Epidermal melanocyte (primary cell): ENCODE measurements around the gene RIN3.

Experiments
- DNase-seq: peaks from one replicate; pipeline ENCODE4 v3.0.0; 2011; ENCODE audit warnings: low spot score; ENCODE audit not compliant: insufficient read length

RIN3 gene, protein sequence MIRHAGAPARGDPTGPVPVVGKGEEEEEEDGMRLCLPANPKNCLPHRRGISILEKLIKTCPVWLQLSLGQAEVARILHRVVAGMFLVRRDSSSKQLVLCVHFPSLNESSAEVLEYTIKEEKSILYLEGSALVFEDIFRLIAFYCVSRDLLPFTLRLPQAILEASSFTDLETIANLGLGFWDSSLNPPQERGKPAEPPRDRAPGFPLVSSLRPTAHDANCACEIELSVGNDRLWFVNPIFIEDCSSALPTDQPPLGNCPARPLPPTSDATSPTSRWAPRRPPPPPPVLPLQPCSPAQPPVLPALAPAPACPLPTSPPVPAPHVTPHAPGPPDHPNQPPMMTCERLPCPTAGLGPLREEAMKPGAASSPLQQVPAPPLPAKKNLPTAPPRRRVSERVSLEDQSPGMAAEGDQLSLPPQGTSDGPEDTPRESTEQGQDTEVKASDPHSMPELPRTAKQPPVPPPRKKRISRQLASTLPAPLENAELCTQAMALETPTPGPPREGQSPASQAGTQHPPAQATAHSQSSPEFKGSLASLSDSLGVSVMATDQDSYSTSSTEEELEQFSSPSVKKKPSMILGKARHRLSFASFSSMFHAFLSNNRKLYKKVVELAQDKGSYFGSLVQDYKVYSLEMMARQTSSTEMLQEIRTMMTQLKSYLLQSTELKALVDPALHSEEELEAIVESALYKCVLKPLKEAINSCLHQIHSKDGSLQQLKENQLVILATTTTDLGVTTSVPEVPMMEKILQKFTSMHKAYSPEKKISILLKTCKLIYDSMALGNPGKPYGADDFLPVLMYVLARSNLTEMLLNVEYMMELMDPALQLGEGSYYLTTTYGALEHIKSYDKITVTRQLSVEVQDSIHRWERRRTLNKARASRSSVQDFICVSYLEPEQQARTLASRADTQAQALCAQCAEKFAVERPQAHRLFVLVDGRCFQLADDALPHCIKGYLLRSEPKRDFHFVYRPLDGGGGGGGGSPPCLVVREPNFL

DNA sequence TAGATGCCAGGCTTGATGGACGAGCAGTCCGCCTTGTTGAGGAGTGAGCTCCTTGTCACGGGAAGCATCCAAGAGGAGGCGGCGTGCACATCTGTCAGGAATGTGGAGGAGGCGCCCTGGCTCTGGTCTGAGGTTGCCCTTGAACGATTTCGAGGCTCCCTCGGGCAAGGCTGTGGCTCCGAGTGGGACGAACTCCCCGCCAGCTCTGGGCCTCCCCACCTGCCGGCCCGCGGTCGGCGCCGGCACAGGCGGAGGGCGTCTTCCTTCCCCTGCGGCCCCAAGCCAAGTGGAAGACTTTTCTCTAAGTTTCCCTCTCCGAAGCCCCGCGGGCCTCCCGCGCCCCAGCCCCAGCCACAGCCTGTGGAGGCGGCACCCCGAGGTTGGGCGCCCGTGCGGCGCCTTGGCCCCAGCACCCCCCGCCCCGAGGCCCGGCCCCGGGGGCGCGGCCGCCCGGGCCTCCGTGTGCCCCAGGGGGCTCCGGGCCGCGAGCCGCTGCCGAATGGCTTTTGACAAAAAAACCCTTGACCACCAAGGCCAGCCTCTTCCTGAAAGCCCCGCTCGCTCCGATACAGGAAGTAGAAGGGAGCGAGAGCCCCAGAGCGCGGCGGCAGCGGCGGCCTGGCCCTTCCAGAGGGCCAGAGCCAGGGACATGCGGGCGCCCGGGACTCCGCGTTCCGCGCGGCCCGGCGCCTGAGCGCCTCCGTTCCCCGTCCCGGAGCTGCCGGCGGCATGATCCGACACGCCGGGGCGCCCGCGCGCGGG, at the start of gene RIN3:
RIN3 (plus strand) TSS at position 578 of the 762 bp plus-strand sequence; CDS start at position 730, 152 bp downstream.
- peak; percentile 59 for DNase-seq

DNA sequence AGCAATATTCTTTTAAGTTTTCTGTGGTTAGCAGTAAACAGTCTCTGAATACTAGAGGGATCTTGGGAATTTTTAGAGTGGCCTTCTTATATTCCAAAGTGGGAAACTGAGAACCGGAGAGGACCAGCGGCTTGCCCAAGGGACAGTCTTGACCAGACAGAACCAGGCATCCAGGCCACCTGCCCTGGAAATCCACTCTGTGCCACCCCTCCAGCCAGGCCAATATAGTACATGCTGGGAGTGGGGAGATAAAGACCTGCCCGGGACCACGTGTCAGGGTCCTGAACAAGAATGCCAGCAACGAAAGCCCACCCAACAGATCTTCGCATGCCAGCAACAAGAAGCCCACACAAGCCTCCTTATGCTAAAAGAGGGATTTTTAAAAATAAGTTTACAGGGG, 49.4 kb upstream of the RIN3 start:
- no peak for DNase-seq

DNA sequence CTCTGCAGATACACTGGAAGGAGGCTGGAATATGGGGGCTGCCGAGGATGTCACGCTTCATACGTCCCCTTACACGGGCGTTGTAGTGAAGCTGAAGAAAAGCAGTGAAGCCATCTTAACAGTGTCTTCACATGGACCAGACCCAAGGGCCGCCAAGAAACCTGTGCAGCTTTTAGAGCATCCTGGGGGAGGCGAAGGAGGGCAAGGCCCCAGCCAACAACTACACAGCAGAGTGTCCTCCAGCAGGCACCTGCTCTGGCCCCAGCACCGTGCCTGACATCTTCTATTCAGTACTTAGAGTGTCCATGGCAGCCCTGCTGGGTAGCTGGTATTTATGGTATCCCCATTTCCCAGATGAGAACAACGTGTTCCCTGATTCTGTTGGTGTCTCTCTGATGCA, 48.9 kb upstream of the RIN3 start:
- DNase-seq: no peak

DNA sequence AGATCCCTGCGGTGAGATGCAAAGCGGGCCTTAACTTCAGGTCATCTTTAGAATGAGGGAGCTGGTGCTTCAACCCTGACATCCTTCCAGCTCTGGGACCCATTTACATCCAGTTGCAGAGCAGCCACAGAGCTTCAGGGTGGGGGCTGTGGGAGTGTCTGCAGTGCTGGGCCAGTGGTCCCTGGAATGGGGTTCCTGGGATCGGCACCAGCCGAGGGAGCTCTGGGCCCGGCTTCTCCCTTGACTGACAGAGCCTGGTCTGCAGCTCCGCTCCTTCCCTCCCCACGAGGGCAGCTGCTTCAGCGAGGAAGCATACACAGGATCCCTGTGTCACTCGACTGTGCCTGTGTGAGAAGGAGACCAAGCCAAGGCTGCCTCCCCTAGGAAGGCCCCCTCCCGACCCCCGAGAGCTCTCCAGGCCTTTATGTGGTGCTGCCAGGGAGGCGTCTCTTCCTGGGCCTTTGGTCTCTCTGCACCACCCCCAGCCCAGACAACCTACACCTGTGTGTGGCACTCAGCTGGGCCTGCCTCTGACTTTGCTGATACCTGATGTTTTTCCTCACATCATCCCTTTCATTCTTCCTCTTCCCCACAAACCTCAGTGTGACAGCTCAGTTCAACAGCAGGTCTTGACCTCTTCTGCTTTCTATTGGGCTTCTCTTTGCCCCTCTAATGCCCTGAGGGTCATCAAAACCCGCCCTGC, 48.1 kb upstream of the RIN3 start:
- DNase-seq: no peak

DNA sequence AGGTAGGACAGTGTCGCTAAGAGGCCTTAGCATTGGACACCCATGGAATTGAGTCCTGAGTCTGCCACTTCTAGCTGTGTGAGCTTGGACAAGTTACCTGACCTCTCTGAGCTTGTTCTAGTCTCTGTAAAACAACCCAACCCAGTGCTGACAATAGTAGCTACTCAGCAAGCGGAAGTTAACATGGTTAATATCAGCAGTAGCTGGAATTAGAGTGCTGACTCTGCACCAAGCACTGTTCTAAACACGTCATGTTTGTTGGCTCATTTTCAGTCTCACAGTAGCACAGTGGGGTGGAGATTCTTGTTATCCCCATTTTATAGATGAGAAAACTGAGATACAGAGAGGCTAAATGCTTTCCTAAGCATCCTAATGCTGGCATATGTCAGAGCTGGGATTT, 47.5 kb upstream of the RIN3 start:
- no peak for DNase-seq

DNA sequence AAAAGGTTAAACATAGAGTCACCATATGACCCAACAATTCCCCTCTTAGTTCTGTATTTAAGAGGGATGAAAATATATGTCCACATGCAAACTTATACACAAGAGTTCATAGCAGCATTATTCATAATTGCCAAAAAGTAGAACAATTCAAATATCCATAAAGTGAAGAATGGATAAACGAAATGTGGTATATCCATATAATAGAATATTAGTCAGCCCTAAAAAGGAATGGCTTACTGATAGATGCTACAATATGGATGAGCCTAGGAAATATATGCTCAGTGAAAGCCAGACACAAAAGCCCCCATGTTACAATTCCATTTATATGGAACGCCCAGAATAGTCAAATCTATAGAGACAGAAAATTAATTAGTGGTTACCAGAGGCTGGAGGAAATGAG, 44.1 kb upstream of the RIN3 start:
- DNase-seq: no peak

DNA sequence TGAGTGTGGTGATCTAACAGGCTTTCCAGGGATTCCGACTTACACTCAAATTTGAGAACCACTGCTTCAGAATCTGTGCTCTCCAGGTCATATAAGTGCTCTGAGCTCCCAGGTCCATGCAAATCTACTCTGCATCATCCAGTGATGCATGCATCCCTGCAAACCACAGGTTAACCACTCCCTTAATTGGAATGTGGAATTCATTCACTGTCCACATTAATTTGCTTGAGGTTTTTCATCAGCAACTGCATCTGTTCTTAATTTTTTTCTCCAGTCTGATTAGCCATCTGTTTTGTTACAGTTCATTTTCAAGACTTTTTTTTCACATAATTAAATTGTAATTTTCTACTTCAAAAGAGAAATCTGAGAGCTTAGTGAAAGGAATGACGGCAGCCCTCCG, 43.4 kb upstream of the RIN3 start:
- DNase-seq: no peak

DNA sequence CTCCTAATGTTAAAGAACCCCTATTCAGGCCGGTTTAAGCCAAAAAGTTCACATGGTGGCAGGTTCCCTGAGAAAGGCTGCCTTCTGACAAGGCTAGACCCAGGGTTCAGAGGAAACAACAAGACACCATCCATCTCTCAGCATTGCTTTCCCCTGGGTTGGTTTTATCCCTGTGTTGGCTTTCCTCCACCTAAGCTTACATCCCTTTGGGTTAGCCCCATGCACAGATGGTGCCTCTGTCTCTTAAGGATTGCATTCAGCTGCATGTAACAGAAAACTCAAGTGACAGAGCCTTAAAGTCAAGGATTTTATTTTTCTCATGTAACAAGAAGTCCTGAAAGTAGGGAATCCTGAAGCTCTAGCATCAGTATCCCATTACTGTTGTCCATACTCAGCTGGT, 42.8 kb upstream of the RIN3 start:
- no peak for DNase-seq

DNA sequence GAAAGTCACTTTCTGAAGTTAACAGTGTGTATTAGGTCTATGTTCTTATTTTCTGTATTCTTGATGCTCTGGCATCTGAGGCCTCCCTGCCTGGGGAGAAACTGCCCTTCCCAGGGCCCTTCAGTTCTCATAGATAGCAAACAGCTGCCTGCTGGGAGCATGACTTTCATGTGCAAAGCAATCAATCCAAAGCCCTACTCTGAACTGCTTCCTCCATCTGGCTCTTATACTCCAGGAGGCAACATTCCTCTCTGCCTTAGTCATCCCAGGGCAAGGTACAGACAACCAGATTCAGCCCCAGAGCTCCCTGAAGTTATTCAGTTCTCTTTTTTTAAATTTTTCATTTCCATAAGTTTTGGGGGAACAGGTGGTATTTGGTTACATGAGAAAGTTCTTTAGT, 41.7 kb upstream of the RIN3 start:
- DNase-seq: no peak

DNA sequence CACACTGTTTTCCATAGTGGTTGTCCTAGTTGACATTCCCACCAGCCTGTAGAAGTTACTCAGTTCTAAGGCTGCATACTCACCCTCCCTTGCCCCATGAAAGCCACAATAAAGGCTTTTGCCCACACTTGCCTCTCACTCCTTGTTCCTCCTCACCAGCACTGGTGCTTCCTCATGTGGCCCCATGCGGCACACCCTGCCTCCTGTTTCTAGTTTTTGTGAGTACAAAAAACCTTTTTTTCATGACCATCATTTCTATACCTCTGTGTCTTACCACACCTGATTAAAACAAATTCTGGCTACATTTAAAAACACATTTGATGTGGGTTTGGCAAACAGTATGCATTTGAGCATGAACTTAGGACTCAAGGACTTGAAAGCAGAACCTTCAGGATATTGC, 40.7 kb upstream of the RIN3 start:
- no peak for DNase-seq

DNA sequence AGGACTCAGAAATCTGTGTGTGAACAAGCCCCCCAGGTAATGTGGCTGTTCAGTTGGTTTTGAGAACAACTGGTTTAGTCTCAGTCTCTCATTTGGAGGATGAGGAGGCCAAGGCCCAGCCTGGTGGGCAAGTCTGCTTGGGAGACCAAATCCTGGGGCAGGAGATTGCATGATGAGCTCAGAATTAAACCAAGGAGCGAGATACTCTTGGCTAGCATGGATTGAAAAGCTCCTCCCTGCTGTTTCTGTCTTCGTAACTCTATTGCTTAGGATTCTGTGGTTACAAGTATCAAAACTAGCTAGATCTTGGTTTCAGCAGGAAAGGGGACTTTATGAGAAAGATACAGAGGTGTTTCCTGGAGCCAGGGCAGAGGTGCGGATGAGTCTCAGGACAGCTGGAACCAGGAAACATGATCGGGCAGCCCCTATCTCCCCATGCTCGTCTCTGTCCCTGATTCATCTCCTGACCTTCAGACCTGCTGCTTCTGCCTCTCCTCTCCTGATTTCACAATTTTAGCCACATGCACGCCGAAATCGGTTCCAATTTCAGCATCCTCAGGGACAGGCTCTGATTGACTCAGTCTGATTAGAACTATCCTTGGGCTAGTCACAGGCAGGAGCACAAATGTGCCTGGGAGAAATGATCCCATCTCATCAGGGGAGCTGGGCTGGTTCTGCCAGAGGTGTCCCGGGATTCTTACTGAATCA, 40.2 kb upstream of the RIN3 start:
- no peak for DNase-seq

DNA sequence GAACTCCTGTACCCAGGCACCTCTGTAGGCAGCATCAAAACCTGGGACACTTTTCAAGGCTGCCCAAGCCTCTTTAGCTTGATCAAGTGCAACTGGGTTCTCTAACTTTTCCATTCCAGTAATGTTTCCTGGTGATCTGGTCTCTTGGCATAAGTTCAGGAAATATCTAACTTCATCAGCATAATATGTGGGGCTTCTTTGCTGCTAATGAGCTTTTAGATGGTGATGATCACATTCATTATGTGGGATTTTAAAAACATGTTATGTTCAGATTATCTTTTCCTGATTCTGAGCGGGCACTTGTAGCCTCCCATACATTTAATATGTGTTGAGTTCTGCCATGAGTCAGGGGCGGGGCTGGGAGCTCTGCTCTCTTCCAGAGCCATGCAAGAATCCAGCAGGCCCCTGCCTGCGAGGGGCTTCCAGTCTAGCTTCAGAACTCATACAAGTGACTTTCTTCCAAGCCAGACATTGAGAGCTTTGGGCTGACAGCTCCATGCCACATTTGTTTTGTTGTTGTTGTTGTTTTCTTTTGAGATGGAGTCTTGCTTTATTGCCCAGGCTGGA, 39.5 kb upstream of the RIN3 start:
- DNase-seq: no peak

DNA sequence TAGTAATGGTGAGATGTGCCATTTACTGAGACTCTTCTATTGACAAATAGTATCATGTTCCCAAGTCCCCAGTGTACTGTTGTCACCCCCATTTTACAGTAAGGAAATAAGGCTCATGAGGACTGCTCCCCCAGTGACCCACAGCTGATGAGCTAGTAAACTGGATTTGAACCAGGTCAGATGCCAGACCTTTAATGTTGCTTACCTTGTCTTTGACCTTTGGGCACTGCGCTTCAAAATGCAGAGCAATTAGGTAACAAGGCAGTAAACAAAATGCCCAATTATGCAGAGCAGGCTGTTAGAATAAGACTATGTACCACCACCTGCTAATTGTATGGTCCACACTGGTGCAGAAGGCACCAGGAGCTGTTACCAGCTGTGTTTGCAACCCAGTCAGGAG, 38.5 kb upstream of the RIN3 start:
- no peak for DNase-seq

DNA sequence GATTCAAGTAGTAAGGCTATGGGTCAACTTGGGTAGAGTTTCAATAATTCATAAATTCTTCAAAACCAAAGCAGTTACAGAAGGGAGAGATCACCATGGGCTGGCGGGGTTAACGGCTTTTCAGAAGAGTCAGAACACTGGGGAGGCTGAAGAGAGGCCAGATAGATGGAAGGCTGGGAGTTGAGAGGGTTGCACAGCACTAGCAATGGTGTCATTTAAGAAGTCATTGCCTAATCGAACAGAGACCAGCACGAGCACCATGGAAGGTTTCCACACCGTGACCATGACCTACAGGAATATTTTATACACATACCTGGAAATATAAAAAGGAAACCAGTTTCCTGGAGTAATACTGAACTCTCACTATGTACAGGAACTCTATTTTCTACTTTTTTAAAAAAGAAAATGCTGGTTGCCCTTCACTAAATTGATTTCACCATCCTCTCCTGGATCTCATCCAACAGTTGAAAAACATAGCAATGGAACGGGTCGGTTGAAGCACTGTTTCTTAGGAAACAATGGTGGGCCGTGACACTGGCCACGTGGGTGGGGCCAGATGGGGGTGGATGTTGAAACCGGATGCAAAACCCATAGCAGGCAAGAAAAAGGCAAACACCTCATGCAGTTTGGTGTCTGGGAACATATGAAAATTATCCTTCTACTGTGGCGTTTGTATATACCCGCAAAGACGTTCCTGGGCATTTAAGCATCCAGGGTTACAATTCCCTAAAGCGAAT, 38.0 kb upstream of the RIN3 start:
- no peak for DNase-seq

DNA sequence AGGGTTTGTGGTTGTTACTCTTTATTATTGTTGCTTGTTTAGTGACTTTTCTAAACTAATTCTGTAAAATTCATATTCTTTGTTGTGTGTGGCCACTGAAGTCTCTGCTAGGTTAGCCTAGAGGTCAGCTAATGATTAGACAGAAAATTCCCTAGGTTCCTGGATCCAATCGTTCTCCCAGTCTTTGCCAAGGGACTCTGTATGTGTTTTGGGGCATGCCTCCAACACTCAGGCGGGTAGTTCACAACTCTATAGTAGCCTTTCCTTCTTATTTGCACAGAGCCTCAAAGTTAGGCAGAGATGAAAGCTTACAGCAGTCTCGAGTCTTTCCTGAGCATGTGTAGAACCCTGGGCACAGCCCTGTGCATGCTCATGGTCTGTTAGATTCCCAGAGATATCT, 32.7 kb upstream of the RIN3 start:
- no peak for DNase-seq

DNA sequence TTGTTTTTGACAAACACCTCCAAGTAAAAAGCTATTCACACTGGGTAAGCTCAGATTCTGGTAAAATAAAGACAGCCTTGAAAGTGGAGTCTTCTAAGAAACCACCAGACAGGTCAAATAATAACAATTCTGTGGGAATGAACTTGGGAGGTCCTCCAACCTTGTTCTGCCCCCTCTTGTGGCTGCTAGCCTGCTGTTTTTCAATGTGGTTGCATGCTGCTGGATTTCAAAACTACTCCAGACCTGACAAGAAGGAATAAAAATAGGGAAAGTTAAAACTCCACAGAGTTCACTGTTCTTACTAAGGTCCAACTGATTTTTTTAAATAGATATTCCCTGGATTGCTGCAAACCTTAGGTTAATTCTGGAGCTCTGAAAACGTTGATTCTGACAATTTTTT, 32.2 kb upstream of the RIN3 start:
- no peak for DNase-seq

DNA sequence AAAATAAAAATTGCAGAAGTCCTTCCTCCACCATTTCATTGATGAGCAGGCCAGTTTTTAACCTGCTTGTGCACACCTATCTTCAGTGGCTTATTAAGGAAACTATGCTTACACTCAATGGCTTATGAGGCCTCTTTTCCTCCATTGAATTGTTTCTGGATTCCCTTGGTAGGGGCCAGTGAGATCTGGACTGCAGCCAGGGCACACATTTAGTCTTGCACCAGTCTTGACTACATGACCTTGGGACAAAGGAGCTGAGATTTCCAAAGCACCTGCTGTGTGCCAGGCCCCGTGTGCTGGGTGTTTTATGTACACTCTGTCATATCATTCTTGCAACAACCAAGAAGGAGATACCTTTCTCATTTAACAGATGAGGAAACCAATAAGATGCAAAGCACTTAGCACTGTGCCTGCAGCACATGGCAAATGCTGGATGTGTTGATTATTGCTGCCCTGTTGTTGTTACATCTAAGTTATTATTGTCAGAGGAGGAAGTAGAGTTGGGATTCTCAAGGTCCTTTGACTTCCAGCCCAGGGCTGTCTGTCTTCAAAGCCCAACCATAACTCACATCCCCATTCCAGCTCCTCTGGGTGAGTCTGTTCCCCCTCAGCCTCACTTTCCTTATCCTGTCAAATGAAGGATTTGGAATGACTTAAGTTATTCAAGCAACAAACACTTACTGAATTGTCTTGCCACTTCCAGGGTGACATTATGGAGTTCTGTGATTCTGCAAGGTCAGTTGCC, 31.6 kb upstream of the RIN3 start:
- DNase-seq: no peak

DNA sequence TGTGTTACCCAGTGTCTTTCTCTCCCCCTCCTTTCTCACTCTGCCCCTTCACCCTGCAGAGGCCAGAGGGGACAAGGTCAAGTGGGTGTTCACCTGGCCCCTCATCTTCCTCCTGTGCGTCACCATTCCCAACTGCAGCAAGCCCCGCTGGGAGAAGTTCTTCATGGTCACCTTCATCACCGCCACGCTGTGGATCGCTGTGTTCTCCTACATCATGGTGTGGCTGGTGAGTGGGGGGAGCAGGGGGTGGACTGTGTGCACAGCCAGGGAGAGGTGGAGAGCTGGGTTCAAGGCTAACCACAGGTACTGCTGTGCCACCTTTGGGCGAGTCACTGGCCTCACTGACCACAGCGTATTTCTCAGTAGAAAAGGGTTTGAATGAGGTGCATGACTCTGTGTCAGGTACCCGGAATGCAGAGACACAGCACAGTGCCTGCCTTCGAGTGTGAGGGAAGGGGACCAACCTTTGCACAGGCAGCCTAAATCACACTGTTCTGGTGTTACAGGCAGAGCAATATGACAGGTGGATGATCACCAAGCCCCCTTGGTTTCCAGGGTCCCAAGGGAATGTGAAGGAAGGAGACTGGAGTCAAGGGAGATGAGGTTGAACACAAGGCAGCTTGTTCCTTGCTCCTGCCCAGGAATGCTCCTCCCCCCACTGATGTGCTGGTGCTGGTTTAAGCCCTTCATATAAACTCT, 30.8 kb upstream of the RIN3 start:
- no peak for DNase-seq
